AG04449 (cell line): ENCODE data around the gene GPR83.
"Not testable (repeated sequence)": the region's sequence is repeated elsewhere in the genome, so short reads cannot be mapped to it uniquely, and the experiment has no call there.

Source experiments
- CTCF ChIA-PET: fragments of 350-600 bp; formaldehyde crosslinking; extraction: SDS; loops from one replicate; lab custom pipeline; 2021; ENCODE audit warnings: antibody characterized with exemption; lab: Yijun Ruan, JAX
- POLR2A ChIA-PET: fragments of 400-600, 350-600 bp; formaldehyde crosslinking; extraction: SDS; loops from one replicate; lab custom pipeline; 2020; ENCODE audit warnings: antibody characterized with exemption, inconsistent platforms; lab: Yijun Ruan, JAX
- DNase-seq: peaks from one replicate; pipeline ENCODE4 v3.0.0-alpha.2; 2010; ENCODE audit warnings: low read depth, low spot score
- H3K4me3 ChIP-seq: 2 replicates; pipeline ENCODE4 v1.5.1; 2011; ENCODE audit warnings: low read depth, mild to moderate bottlenecking, control low read depth, low read length
- CTCF ChIP-seq: IDR thresholded peaks from one replicate; pipeline ENCODE4 v1.5.1; 2011; ENCODE audit warnings: mild to moderate bottlenecking, moderate library complexity, low read length, control low read depth, inconsistent platforms; ENCODE audit not compliant: insufficient read depth; ENCODE audit errors: missing control alignments

GPR83 gene

GRCh38 chr11:94396282-94396681 lies 4.9 kb downstream of the GPR83 start:
- no peak overlapping the region for H3K4me3 ChIP-seq
- ChIA-PET POLR2A (no interaction called here), CTCF (no interaction called here)
- DNase-seq: no peak
- TF ChIP-seq CTCF: no peak

GRCh38 chr11:94391937-94392336 lies 9.3 kb downstream of the GPR83 start:
- CTCF ChIA-PET, POLR2A ChIA-PET, DNase-seq, H3K4me3 ChIP-seq: not testable (repeated sequence)

GRCh38 chr11:94379613-94380012 lies 21.6 kb downstream of the GPR83 start:
- TF ChIP-seq CTCF: no peak
- POLR2A ChIA-PET: no interaction called here
- CTCF ChIA-PET: no interaction called here

GRCh38 chr11:94376841-94377240 lies 24.4 kb downstream of the GPR83 start:
- no peak for TF ChIP-seq CTCF
- no peak for DNase-seq
- CTCF ChIA-PET: interaction anchor here (0.9 kb wide), 1 partner anchor 482 kb away, joined by 3 read pairs; no protein-coding TSS in a partner anchor
- no peak overlapping the region for H3K4me3 ChIP-seq
- POLR2A ChIA-PET: no interaction called here

More at GRCh38 chr11:94379613-94380012, 21.6 kb downstream of the GPR83 start:
- H3K4me3 ChIP-seq: no peak overlapping the region
- DNase-seq: no peak

GRCh38 chr11:94370576-94370975 lies 30.6 kb downstream of the GPR83 start:
- H3K4me3 ChIP-seq, DNase-seq, POLR2A ChIA-PET, CTCF ChIA-PET: not testable (repeated sequence)

- DNase-seq, POLR2A ChIA-PET, CTCF ChIA-PET, H3K4me3 ChIP-seq: not testable (repeated sequence)
These were observed 50.2 kb downstream of the GPR83 start for GRCh38 chr11:94350850-94351563.

GRCh38 chr11:94346311-94346710 lies 54.9 kb downstream of the GPR83 start:
- POLR2A ChIA-PET, DNase-seq, H3K4me3 ChIP-seq, CTCF ChIA-PET: not testable (repeated sequence)

- CTCF ChIA-PET: no interaction called here
- no peak for TF ChIP-seq CTCF
- DNase-seq: no peak
- no peak overlapping the region for H3K4me3 ChIP-seq
- POLR2A ChIA-PET: no interaction called here
These were observed 57.7 kb downstream of the GPR83 start for GRCh38 chr11:94343495-94343894.
